IPS DF 4.7 (cell line): Measurements from ENCODE around the gene CREM.
"Not testable (repeated sequence)": the region's sequence is repeated elsewhere in the genome, so short reads cannot be mapped to it uniquely, and the experiment has no call there.

Experiments used
- DNase-seq: peaks from one replicate; pipeline ENCODE4 v3.0.0-alpha.2; 2013; ENCODE audit warnings: low spot score; ENCODE audit errors: extremely low read depth

Gene CREM

GRCh38 chr10:35126530-35127288 lies at the start of gene CREM:
Gene CREM, plus strand, starts transcription at chr10:35126846. Its CDS starts 10,990 bp downstream, at chr10:35137836.
- peak; percentile 66 for DNase-seq

- DNase-seq, result no peak
Measured at GRCh38 chr10:35079265-35079664, 47.4 kb upstream of the CREM start.

GRCh38 chr10:35079763-35080162 lies 46.9 kb upstream of the CREM start:
- DNase-seq, result no peak

- DNase-seq, result not testable (repeated sequence)
Measured at GRCh38 chr10:35080261-35080660, 46.4 kb upstream of the CREM start.

- DNase-seq, result no peak
Measured at GRCh38 chr10:35083242-35083641, 43.4 kb upstream of the CREM start.

GRCh38 chr10:35089611-35090161 lies 37.0 kb upstream of the CREM start:
- DNase-seq, result no peak

GRCh38 chr10:35090162-35090954 lies 36.3 kb upstream of the CREM start, which contains the start of gene CUL2:
Gene CUL2, minus strand, starts transcription at chr10:35090341. Its CDS starts 19,024 bp downstream, at chr10:35071317.
- DNase-seq, result peak; percentile 53

- no peak for DNase-seq
Measured at GRCh38 chr10:35091994-35092790, 34.5 kb upstream of the CREM start.

GRCh38 chr10:35092851-35093250 lies 33.8 kb upstream of the CREM start:
- no peak for DNase-seq

GRCh38 chr10:35096312-35096711 lies 30.3 kb upstream of the CREM start:
- no peak for DNase-seq

- no peak for DNase-seq
Measured at GRCh38 chr10:35097510-35097909, 29.1 kb upstream of the CREM start.

GRCh38 chr10:35103882-35104281 lies 22.8 kb upstream of the CREM start:
- DNase-seq, result no peak

- DNase-seq, result no peak
Measured at GRCh38 chr10:35112571-35112970, 14.1 kb upstream of the CREM start.

GRCh38 chr10:35119378-35119777 lies 7.3 kb upstream of the CREM start:
- DNase-seq, result no peak

- no peak for DNase-seq
Measured at GRCh38 chr10:35124540-35124939, 2.1 kb upstream of the CREM start.

GRCh38 chr10:35126062-35126529 lies 550 bp upstream of the CREM start:
- DNase-seq, result no peak

GRCh38 chr10:35127289-35127891 lies 744 bp downstream of the CREM start:
- no peak for DNase-seq

GRCh38 chr10:35129185-35129674 lies 2.6 kb downstream of the CREM start:
- DNase-seq, result no peak

GRCh38 chr10:35130663-35131062 lies 4.0 kb downstream of the CREM start:
- no peak for DNase-seq

- no peak for DNase-seq
Measured at GRCh38 chr10:35132727-35133126, 6.1 kb downstream of the CREM start.

- no peak for DNase-seq
Measured at GRCh38 chr10:35133586-35133985, 6.9 kb downstream of the CREM start.
